ENCODE results near the gene VSX2. TPM values are rescaled to one million over a fixed set of nuclear protein-coding genes. Genes with fewer than 3 reads are reported as not detected.

VSX2 gene
- total and polyA plus RNA-seq, 2 donors (not counting 1 experiment from before 2014, with no cell fraction given): not detected

DNA sequence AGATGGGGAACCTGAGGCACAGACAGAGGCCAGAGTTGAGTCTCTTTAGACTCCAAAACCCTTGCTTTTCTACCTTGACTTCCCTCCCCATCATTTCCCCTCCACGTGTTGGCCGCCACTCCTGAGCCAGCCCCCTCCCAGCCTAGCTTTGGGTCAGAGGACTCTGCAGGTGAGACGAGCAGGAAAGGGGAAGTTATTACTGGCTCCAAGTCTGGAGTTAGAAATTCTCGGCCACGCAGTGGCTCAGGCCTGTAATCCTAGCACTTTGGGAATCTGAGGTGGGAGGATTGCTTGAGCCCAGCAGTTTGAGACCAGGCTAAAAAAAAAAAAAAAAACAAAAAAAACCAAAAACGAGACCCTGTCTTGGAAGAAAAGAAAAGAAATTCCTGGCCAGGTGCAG is 8.8 kb downstream of the VSX2 start:
- Histone ChIP-seq H3K4me3 (replicated peaks in 1 of 4; ENCODE audit: control extremely low read depth in 1 of 4, insufficient read depth in 1 of 4, low read depth in 3 of 4, low read length in 4 of 4) (no peak overlapping the region), H3K36me3 (ENCODE audit: control insufficient read depth, insufficient read depth, low read length) (no peaks in the 10 kb centered on the region), H3K27ac (ENCODE audit: insufficient read depth, low read length) (no peak overlapping the region), H3K27me3 (ENCODE audit: control insufficient read depth, insufficient read depth, low read length) (peaks cover 25% of the 10 kb centered on the region), H3K9me3 (ENCODE audit: control insufficient read depth, insufficient read depth, low read depth, low read length) (no peaks in the 10 kb centered on the region), H3K9ac (ENCODE audit: insufficient read depth, low read length) (no peak overlapping the region), H3K4me1 (ENCODE audit: control insufficient read depth, extremely low read depth, insufficient read depth, low read length) (no peaks in the 10 kb centered on the region), H3K79me2 (ENCODE audit: control insufficient read depth, insufficient read depth, low read length) (no peaks in the 10 kb centered on the region), H2AFZ (ENCODE audit: low read length) (no peak overlapping the region), H4K20me1 (ENCODE audit: control insufficient read depth, extremely low read depth, insufficient read depth, low read length) (no peaks in the 10 kb centered on the region), H3K4me2 (ENCODE audit: extremely low read depth, insufficient read depth, low read length) (no peak overlapping the region)
- TF ChIP-seq EZH2 (IDR thresholded peaks at IDR 0.05; ENCODE audit: low read length, missing control alignments): no peak
- TF ChIP-seq, protein P1, sequence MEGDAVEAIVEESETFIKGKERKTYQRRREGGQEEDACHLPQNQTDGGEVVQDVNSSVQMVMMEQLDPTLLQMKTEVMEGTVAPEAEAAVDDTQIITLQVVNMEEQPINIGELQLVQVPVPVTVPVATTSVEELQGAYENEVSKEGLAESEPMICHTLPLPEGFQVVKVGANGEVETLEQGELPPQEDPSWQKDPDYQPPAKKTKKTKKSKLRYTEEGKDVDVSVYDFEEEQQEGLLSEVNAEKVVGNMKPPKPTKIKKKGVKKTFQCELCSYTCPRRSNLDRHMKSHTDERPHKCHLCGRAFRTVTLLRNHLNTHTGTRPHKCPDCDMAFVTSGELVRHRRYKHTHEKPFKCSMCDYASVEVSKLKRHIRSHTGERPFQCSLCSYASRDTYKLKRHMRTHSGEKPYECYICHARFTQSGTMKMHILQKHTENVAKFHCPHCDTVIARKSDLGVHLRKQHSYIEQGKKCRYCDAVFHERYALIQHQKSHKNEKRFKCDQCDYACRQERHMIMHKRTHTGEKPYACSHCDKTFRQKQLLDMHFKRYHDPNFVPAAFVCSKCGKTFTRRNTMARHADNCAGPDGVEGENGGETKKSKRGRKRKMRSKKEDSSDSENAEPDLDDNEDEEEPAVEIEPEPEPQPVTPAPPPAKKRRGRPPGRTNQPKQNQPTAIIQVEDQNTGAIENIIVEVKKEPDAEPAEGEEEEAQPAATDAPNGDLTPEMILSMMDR (conservative IDR thresholded peaks at IDR 0.05 in 1 of 2, IDR thresholded peaks at IDR 0.05 in 1 of 2; ENCODE audit: low read depth in 1 of 2, low read length in 2 of 2): no peak
- DNase-seq (ENCODE audit: low read depth in 2 of 2): no peak

DNA sequence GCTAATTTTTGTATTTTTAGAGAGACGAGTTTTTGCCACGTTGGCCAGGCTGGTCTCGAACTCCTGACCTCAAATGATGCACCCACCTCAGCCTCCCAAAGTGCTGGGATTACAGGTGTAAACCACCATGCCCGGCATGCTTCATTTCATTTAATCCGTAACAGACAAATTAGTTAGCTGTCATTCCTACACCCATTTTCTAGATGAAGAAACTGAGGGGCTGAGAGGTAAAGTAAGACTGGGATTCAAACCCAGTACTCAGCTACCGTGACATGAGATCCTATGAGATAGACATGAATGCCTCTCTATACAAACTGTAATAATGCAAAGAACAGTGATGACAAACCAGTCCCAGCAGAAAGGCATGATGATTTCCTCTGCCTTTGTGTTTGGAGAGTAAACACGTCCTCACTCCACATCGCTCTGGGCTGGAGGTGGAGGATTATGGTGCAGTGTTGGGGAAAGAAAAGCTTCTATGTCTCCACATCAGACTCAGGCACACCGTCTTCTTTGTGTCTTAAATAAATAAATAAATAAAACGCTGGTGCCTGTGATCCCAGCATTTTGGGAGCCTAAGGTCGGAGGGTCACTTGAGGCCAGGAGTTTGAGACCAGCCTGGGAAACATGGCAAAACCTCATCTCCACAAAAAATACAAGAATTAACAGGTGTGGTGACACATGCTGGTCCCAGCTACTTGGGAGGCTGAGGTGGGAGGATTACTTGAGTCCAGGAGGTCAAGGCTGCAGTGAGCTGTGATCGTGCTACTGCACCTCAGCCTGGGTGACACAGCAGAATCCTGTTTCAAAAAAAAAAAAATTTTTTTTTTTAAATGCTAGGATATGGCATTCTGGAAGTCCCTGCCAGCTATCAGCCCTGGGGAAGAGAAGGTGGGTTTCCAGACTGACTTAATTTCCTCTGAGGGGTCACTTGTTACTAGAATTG is 10.5 kb downstream of the VSX2 start:
- Histone ChIP-seq H3K27ac (ENCODE audit: insufficient read depth, low read length) (no peak overlapping the region), H3K9ac (ENCODE audit: insufficient read depth, low read length) (no peak overlapping the region), H3K4me3 (replicated peaks in 1 of 4; ENCODE audit: control extremely low read depth in 1 of 4, insufficient read depth in 1 of 4, low read depth in 3 of 4, low read length in 4 of 4) (no peak overlapping the region), H3K9me3 (ENCODE audit: control insufficient read depth, insufficient read depth, low read depth, low read length) (no peaks in the 10 kb centered on the region), H3K36me3 (ENCODE audit: control insufficient read depth, insufficient read depth, low read length) (no peaks in the 10 kb centered on the region), H3K27me3 (ENCODE audit: control insufficient read depth, insufficient read depth, low read length) (peaks cover 14% of the 10 kb centered on the region), H3K4me1 (ENCODE audit: control insufficient read depth, extremely low read depth, insufficient read depth, low read length) (no peaks in the 10 kb centered on the region), H2AFZ (ENCODE audit: low read length) (no peak overlapping the region), H3K4me2 (ENCODE audit: extremely low read depth, insufficient read depth, low read length) (no peak overlapping the region), H4K20me1 (ENCODE audit: control insufficient read depth, extremely low read depth, insufficient read depth, low read length) (no peaks in the 10 kb centered on the region), H3K79me2 (ENCODE audit: control insufficient read depth, insufficient read depth, low read length) (no peaks in the 10 kb centered on the region)
- TF ChIP-seq EZH2 (IDR thresholded peaks at IDR 0.05; ENCODE audit: low read length, missing control alignments): no peak
- TF ChIP-seq, protein P1 (conservative IDR thresholded peaks at IDR 0.05 in 1 of 2, IDR thresholded peaks at IDR 0.05 in 1 of 2; ENCODE audit: low read depth in 1 of 2, low read length in 2 of 2): no peak
- DNase-seq (ENCODE audit: low read depth in 2 of 2): no peak

- Histone ChIP-seq H3K4me1 (ENCODE audit: control insufficient read depth, extremely low read depth, insufficient read depth, low read length) (no peaks in the 10 kb centered on the region), H3K4me3 (replicated peaks in 1 of 4; ENCODE audit: control extremely low read depth in 1 of 4, insufficient read depth in 1 of 4, low read depth in 3 of 4, low read length in 4 of 4) (no peak overlapping the region), H3K9ac (ENCODE audit: insufficient read depth, low read length) (no peak overlapping the region), H3K4me2 (ENCODE audit: extremely low read depth, insufficient read depth, low read length) (no peak overlapping the region), H2AFZ (ENCODE audit: low read length) (no peak overlapping the region), H4K20me1 (ENCODE audit: control insufficient read depth, extremely low read depth, insufficient read depth, low read length) (no peaks in the 10 kb centered on the region), H3K36me3 (ENCODE audit: control insufficient read depth, insufficient read depth, low read length) (no peaks in the 10 kb centered on the region), H3K9me3 (ENCODE audit: control insufficient read depth, insufficient read depth, low read depth, low read length) (no peaks in the 10 kb centered on the region), H3K79me2 (ENCODE audit: control insufficient read depth, insufficient read depth, low read length) (no peaks in the 10 kb centered on the region), H3K27me3 (ENCODE audit: control insufficient read depth, insufficient read depth, low read length) (peaks cover 18% of the 10 kb centered on the region), H3K27ac (ENCODE audit: insufficient read depth, low read length) (no peak overlapping the region)
- TF ChIP-seq, protein P1 (conservative IDR thresholded peaks at IDR 0.05 in 1 of 2, IDR thresholded peaks at IDR 0.05 in 1 of 2; ENCODE audit: low read depth in 1 of 2, low read length in 2 of 2): no peak
- no peak for DNase-seq (ENCODE audit: low read depth in 2 of 2)
Measured at GRCh38 chr14:74255281-74255680, 16.0 kb downstream of the VSX2 start.
